ENCODE measurements around the gene ZNF606.

DNA sequence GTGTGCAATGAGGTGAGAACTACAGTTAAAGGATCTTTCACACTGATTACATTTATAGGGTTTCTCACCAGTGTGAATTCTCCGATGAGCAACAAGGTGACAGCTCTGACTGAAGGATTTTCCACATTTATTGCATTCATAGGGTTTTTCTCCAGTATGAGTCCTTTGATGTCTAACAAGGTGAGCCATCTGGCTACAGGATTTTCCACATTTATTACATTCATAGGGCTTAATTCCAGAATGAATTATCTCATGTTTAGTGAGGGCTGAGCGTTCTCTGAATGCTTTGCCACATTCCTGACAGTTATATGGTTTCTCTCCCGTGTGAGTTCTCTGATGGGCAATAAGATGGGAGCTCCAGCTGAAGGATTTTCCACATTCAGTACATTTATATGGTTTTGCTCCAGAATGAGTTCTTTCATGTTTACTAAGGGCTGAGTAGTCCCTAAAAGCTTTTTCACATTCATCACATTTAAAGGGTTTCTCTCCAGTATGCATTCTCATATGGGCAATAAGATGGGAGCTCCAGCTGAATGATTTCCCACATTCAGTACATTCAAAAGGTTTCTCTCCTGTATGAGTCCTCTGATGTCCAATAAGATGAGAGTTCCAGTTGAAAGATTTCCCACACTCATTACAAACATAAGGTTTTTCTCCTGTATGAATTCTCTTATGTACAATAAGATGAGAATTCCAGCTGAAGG lies 23.9 kb downstream of the ZNF606 start:
- TF ChIP-seq, protein P1, sequence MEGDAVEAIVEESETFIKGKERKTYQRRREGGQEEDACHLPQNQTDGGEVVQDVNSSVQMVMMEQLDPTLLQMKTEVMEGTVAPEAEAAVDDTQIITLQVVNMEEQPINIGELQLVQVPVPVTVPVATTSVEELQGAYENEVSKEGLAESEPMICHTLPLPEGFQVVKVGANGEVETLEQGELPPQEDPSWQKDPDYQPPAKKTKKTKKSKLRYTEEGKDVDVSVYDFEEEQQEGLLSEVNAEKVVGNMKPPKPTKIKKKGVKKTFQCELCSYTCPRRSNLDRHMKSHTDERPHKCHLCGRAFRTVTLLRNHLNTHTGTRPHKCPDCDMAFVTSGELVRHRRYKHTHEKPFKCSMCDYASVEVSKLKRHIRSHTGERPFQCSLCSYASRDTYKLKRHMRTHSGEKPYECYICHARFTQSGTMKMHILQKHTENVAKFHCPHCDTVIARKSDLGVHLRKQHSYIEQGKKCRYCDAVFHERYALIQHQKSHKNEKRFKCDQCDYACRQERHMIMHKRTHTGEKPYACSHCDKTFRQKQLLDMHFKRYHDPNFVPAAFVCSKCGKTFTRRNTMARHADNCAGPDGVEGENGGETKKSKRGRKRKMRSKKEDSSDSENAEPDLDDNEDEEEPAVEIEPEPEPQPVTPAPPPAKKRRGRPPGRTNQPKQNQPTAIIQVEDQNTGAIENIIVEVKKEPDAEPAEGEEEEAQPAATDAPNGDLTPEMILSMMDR (IDR thresholded peaks at IDR 0.05) = no peak
- TF ChIP-seq POLR2A (IDR thresholded peaks at IDR 0.05; ENCODE audit: low read depth) = no peak

Data from esophagus muscularis mucosa (tissue), 3 donors.